SU-DHL-6 (cell line): Measurements from ENCODE around the gene SPSB3.

ENCODE experiments used
- EZH2phosphoT487 ChIP-seq: fragments of 200-600 bp; sonication (generic), shearing (Covaris generic); conservative IDR thresholded peaks from 2 replicates; pipeline ENCODE4 v1.6.1; 2018; ENCODE audit warnings: mild to moderate bottlenecking, antibody characterized with exemption, low read length, moderate library complexity, mixed read lengths
- TF ChIP-seq, protein P1 (sequence below): fragments of 200-600 bp; sonication (generic); IDR thresholded peaks from one replicate; pipeline ENCODE4 v1.5.1; 2017; ENCODE audit warnings: antibody characterized with exemption, mild to moderate bottlenecking, low read length, moderate library complexity; ENCODE audit not compliant: insufficient read depth, poor library complexity, severe bottlenecking

DNA sequence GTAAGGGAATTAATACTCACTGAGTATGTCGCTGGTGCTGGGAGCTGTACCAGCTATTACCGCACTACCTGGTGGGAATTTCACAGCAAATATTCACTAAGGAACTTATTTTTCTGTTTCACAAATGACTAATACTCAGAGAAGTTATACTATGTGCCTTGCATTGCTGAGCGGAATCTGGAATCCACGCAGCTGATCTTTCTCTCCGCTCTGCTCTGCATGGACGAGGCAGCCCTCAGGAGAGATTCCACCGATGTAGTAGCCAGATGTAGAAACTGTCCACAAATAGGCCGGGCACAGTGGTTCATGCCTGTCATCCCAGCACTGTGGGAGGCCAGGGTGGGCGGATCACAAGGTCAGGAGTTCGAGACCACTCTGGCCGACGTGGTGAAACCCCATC lies 28.2 kb downstream of the SPSB3 start:
- TF ChIP-seq, protein P1, sequence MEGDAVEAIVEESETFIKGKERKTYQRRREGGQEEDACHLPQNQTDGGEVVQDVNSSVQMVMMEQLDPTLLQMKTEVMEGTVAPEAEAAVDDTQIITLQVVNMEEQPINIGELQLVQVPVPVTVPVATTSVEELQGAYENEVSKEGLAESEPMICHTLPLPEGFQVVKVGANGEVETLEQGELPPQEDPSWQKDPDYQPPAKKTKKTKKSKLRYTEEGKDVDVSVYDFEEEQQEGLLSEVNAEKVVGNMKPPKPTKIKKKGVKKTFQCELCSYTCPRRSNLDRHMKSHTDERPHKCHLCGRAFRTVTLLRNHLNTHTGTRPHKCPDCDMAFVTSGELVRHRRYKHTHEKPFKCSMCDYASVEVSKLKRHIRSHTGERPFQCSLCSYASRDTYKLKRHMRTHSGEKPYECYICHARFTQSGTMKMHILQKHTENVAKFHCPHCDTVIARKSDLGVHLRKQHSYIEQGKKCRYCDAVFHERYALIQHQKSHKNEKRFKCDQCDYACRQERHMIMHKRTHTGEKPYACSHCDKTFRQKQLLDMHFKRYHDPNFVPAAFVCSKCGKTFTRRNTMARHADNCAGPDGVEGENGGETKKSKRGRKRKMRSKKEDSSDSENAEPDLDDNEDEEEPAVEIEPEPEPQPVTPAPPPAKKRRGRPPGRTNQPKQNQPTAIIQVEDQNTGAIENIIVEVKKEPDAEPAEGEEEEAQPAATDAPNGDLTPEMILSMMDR = no peak
- TF ChIP-seq EZH2phosphoT487 = no peak
